GM10248 (cell line): ENCODE results near the gene GTPBP2.
A peak's percentile ranks its signal among the peaks of the same experiment; 100 is the strongest.
"Not testable (repeated sequence)": the region's sequence is repeated elsewhere in the genome, so short reads cannot be mapped to it uniquely, and the experiment has no call there.

Experiments
- CTCF ChIA-PET: fragments of 300-600 bp; sonication (Branson Sonifier 250); formaldehyde crosslinking; extraction: SDS; loops from one replicate; lab custom pipeline; 2021; ENCODE audit warnings: antibody characterized with exemption; lab: Yijun Ruan, JAX
- POLR2A ChIA-PET: fragments of 350-650 bp; sonication (Branson Sonifier 250); formaldehyde crosslinking; extraction: SDS; loops from one replicate; lab custom pipeline; 2020; ENCODE audit warnings: antibody characterized with exemption; lab: Yijun Ruan, JAX
- DNase-seq: peaks from one replicate; pipeline ENCODE4 v3.0.0; 2012; ENCODE audit errors: extremely low spot score
- CTCF ChIP-seq: IDR thresholded peaks from 2 replicates; pipeline ENCODE4 v1.5.1; 2012; ENCODE audit warnings: mild to moderate bottlenecking, low read depth; ENCODE audit errors: extremely low read depth, missing control alignments, control extremely low read depth

Gene GTPBP2

GRCh38 chr6:43669050-43669921 is 40.2 kb upstream of the GTPBP2 start:
- DNase-seq = no peak
- CTCF ChIA-PET = interaction anchor here (1.1 to 12.5 kb wide), 11 partner anchors 9 to 407 kb away, joined by 3 to 152 read pairs (median 42); partner anchors contain the start of genes MAD2L1BP, MRPS18A and VEGFA
- POLR2A ChIA-PET = interaction anchor here (0.6 kb wide), 1 partner anchor 23 kb away, joined by 4 read pairs; no protein-coding TSS in a partner anchor
- no peak for TF ChIP-seq CTCF

GRCh38 chr6:43668151-43669028 is 39.3 kb upstream of the GTPBP2 start:
- peak; percentile 80 for DNase-seq
- CTCF ChIA-PET = interaction anchor here (1.0 to 12.5 kb wide), 33 partner anchors 10 to 588 kb away, joined by 3 to 152 read pairs (median 5); partner anchors contain the start of genes GTPBP2, MAD2L1BP, MRPS18A and VEGFA
- TF ChIP-seq CTCF = peak; percentile 76
- POLR2A ChIA-PET = no interaction called here

GRCh38 chr6:43667245-43668150 is 38.4 kb upstream of the GTPBP2 start:
- TF ChIP-seq CTCF = peak; percentile 100
- POLR2A ChIA-PET = no interaction called here
- CTCF ChIA-PET = interaction anchor here (0.6 to 12.5 kb wide), 55 partner anchors 8 to 712 kb away, joined by 3 to 152 read pairs (median 5); partner anchors contain the start of genes GTPBP2, MAD2L1BP, MRPS18A and VEGFA
- peak; percentile 86 for DNase-seq

GRCh38 chr6:43666196-43666920 is 37.3 kb upstream of the GTPBP2 start:
- no peak for DNase-seq
- TF ChIP-seq CTCF = no peak
- ChIA-PET POLR2A (no interaction called here), CTCF (interaction anchor here (0.7 to 12.5 kb wide), 35 partner anchors 8 to 713 kb away, joined by 3 to 152 read pairs (median 7); partner anchors contain the start of genes GTPBP2, MAD2L1BP, MRPS18A and VEGFA)

- POLR2A ChIA-PET = interaction anchor here (0.6 kb wide), 2 partner anchors 17 to 98 kb away, joined by 4 to 8 read pairs; no protein-coding TSS in a partner anchor
- DNase-seq = no peak
- no peak for TF ChIP-seq CTCF
- CTCF ChIA-PET = interaction anchor here (0.9 to 12.5 kb wide), 21 partner anchors 8 to 420 kb away, joined by 3 to 152 read pairs (median 18); partner anchors contain the start of genes GTPBP2, MAD2L1BP, MRPS18A and VEGFA
Measured at GRCh38 chr6:43665376-43665775, 36.3 kb upstream of the GTPBP2 start.

DNA sequence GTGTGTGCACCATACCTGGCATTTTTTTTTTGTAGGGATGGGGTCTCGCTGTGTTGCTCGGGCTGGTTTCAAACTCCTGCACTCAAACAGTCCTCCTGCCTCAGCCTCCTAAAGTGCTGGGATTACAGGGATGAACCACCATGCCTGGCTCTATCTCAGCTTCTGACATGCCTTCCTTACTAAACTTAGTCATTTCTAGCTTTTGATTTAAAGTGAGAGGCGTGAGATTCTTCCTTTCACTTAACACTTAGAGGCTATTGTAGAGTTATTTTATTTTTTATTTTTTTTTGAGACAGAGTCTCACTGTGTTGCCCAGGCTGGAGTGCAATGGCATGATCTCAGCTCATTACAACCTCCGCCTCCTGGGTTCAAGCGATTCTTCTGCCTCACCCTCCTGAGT is 33.9 kb upstream of the GTPBP2 start:
- not testable (repeated sequence) for DNase-seq
- POLR2A ChIA-PET = interaction anchor here (0.6 kb wide), 1 partner anchor 33 kb away, joined by 3 read pairs; no protein-coding TSS in a partner anchor
- CTCF ChIA-PET = interaction anchor here (0.7 to 2.3 kb wide), 3 partner anchors 23 to 416 kb away, joined by 3 to 8 read pairs (median 6); partner anchors contain the start of gene VEGFA
